Embryonic facial prominence (tissue), 1 donor: Measurements from ENCODE around the gene SNTG2.
"Not testable (repeated sequence)": the region's sequence is repeated elsewhere in the genome, so short reads cannot be mapped to it uniquely, and the experiment has no call there.

Experiments used
- DNase-seq: peaks from one replicate; pipeline ENCODE4 v3.0.0-alpha.2; 2016; ENCODE audit errors: extremely low spot score

Gene SNTG2

DNA sequence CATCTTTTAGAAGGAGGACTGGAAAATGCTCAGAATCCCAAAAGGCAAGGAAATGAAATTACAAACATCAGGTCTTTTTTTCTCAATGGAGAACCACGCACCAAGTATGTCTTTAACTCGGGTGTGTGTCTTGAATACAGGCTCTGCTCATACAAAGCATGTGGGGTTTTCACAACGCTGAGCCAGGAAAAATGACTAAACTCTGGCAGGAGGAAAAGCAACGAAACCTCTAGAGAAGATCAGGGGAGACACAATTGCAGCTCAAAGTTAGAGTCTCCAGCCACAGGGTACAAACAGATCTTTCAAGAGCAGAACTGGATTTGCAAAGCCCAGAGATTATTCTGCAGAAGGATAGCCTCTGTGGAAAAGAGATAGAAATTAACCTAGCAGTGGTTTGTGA, 419.8 kb downstream of the SNTG2 start:
- DNase-seq, result no peak

DNA sequence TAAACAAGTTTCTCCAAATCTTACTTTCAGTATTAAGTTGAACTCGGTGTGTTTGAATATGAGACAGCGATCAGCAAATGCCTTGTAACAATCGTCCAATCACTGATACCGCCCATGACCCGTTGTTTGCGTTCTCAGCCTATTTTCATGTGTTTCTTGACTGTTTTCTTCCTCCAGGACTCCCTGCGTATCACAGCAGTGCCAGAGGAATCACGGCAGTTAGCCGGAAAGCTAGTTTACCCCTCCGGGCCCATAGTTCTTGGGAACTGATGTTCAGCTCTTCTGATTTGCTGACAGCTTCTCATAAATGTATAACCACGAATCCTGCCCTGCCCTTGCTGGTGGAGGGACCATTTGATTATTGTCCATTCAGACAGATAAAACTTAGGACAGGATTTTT, 420.4 kb downstream of the SNTG2 start:
- no peak for DNase-seq

DNA sequence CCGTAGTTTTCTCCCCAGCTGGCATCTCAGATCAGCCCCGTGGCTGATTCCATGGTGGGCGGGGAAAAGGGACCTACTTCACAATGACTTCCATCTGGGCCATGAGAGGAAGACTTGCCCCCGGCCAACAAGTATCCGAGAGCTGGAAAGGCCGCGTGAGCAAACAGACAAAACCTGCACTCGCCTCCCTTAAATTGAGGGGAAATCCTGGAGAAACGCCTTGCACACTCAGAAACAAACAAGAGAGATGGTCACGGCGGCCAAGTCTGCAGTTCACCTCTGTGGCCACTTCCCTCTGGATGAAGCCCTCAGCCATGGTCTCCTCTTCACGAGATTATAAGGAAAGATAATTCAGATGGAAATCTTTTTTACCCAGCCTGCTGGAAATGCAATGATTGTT, 423.2 kb downstream of the SNTG2 start:
- DNase-seq, result no peak

DNA sequence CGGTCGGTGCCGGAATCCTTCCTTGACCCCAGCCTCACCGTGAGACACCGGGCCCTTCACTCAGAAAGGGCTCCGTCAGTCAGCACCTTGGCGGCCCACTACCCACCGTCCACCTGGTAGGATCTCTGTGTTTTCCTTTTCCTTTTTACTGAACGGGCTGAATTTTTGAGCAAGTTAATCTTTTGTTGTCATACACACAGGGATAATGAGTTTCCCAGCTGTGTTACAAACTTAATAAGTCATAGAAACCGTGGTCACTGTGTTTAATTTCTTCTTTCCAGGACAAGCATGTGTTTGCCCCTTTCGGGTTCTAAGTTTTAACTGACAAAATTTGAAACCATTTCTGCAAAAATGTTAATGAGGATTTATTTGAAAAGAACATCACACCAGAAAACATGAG, 423.6 kb downstream of the SNTG2 start:
- DNase-seq, result no peak

DNA sequence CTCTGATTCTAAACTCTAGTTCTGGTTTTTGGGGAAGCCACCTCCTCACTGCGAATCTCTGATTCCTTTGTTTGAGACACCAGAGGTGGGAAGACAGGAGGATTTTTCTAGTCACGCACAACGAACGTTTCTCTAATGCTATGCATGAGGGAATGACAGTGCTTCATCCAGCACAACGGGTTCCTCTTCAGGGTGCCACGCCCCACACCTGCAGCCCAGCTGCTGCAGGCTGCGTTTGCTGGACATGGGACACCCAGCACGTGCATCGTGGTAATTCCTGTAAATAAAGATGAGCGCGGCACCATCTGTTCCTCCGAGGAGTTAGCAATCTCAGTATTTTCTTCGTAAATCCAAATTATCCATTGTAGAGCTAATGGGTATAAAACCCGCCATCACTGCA, 425.1 kb downstream of the SNTG2 start:
- DNase-seq, result no peak

- no peak for DNase-seq
These were observed 426.8 kb downstream of the SNTG2 start for GRCh38 chr2:1377473-1377872.

DNA sequence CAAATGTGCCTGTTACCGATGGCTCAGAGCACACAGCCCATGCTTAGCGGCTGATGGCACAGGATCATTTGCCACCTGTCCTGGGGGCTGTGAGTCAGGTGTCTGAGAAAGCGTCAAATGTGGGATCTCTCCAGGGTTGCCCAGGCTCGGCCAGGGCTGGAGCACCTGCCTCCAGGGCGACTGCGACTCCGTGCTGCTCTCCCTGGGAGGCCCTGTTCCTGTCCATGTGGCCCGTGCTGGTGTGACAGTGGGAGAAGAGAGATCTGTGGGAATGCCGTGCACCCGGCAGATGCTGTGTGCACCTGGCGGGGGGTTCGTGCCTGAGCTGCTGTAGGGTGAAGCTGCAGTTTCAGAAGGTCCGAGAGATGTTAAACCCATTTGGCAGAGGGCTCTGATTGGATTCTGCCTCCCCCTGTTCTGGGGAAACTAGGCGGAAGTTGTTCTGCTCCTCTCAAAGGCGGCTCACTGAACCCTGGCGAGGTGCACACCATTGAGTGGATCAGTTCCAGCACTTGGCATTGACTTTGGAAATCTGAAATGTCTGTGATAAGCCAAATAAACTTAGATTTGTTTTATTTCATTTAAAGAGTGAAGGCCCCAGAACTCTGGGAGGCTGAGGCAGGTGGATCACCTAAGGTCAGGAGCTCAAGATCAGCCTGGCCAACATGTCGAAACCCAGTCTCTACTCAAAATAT, 428.0 kb downstream of the SNTG2 start:
- no peak for DNase-seq

- no peak for DNase-seq
These were observed 431.0 kb downstream of the SNTG2 start for GRCh38 chr2:1381644-1382043.

GRCh38 chr2:1387954-1388725, 437.5 kb downstream of the SNTG2 start:
- DNase-seq, result not testable (repeated sequence)

DNA sequence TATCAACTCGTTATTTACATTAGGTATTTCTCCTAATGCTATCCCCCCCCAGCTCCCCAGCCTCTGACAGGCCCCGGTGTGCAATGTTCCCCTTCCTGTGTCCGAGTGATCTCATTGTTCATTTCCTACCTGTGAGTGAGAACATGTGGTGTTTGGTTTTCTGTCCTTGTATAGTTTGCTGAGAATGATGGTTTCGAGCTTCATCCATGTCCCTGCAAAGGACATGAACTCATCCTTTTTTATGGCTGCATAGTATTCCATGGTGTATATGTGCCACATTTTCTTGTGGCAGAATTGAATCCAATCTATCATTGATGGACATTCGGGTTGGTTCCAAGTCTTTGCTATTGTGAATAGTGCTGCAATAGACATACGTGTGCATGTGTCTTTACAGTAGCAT, 439.5 kb downstream of the SNTG2 start:
- not testable (repeated sequence) for DNase-seq

DNA sequence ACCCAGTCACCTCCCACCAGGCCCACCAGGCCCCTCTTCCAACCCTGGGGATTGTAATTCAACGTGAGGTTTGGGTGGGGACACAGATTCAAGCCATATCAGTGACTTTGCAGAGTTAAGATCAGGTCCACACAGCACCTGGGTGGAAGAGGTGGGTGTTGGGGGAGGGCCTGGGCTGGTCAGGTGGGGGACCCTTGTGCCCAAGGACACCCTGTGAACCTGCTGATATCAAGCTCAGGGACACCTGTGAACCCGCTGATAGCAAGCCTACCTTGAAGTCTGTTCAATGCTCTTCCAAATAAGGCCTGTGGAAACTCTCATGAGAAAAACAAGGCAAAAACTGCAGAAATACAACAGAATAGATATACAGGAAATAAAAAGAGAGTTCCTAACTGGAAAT, 442.7 kb downstream of the SNTG2 start:
- no peak for DNase-seq

- DNase-seq, result no peak
These were observed 444.2 kb downstream of the SNTG2 start for GRCh38 chr2:1394709-1395408.

DNA sequence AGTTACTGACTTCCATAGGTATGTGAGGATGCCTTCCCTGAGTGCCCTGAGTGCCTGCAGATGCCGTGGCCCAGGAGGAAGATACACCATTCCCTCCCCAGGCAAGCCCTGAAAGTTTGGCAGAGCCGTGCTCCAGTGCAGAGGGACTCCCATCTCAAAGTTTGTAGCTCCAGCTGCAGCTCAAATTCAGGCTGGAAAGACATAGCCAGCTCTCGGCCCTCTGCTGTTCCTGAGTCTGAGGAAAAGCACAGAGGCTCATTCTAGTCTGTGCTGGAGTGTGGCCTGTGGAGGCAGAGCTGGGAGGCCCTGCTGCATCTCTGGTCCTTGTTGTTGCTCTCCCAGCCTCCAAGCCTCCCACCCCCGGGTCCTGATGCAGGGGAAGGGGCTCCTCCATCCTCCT, 446.7 kb downstream of the SNTG2 start:
- DNase-seq, result no peak

- no peak for DNase-seq
These were observed 447.5 kb downstream of the SNTG2 start for GRCh38 chr2:1398191-1398590.

DNA sequence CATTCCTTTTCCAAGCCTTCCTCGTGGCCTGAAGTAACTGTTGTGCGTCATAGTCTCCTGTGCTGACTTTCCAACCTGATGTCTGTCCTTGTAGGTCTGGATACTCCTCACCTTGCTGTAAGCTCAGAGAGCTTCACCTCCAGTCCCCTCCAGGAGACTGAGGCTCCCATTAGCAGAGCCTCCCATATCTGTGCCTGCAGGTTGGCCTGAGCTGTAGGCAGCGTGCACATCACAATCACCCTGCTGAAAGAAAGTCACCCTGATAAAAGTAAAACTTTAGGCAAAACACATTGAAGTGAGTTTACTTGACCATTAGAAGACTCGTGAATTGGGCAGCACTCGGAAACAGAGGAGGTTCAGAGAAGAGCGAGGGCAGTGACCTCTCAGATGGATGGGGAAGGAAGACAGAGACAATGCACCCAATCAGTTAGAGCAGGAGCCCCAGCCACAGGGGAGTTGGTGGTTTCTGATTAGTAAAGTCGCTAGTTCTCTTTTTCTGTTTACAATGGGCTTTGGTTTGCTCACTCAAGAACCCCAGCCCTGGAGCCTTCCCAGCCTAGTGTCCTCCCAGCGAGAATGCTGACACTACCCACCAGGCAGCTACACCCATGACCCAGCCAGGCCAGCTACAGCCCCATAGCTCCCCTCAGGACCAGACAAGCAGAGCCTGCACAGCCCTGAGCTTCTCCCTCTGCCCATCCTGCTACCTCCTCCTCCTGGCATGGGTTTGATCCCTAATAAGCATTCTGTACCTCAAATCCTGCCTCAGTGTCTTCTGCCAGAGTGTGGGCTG, 450.5 kb downstream of the SNTG2 start:
- no peak for DNase-seq

DNA sequence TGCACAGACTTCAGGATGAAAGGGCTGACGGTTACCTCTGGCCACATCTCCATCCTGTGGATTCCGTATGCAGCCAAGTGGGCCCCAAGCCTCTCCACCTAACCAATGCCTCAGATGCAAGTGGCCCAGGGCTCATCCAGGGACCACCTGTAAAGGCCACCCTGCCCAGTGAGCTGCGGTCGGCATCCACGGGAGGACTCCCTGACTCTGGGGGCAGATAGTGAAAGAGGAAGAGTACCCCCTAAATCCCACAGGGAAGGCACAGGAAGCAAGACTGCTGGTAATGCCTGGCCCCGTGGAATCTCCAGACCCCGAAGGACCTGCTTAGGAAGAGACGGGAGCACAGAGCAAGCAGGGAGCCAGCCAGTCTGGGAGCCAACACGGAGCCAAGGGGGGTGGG, 451.4 kb downstream of the SNTG2 start:
- no peak for DNase-seq

DNA sequence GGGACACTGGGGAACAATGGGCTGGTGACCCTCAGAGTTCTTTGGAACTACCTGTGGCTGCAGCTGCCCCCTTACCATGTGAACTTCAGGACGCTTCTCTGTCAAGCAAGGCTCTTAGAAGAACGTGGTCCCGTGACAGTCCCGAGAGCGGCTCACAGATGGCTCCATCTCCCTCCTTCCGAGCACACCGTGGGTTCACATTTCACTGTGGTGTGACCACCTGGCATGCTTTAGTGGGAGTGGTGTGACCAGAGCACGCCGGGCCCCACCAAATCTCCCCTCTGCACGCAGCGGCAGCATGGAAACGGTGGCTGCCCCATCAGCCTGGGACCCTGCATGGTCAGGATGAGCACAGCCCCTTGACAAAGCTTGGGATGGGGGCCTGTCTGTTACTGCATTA, 452.9 kb downstream of the SNTG2 start:
- no peak for DNase-seq

- no peak for DNase-seq
These were observed 454.5 kb downstream of the SNTG2 start for GRCh38 chr2:1405124-1405523.

DNA sequence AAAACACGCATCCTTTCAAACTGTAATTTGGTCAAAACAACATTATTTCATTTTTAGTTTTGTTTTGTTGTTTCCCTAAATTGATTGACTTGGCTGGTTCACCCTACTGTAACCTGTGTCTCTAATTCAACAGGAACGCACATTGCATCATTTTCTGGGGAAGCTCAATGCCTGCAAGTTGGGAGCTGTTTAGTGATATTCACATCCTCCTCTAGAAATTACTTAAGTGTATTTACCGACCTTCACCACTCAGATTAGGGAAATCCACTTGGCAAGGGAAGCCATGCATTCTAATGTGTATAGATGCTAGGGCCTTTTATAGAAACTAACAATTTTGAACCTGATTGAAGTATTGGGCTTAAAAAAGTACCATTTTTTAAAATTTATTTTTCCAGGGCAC, 455.3 kb downstream of the SNTG2 start:
- no peak for DNase-seq

DNA sequence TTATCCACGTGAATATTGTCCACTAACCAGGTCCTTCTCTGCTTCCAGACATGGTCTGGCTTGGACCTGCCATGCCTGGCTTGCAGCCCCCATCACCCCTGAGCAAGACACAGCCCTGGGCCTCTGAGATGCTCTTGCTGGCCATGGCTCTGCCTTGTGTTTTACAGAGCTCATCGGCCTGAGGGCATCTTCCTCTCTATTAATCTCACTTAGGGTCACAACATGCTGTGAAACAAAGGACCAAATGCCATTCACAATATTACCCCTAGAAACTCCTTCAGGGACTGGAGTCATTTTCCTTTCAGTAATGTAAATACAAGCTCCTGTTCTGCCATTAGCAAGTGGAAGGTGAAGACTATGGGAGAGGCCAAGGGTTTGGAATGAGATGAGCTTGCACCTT, 455.8 kb downstream of the SNTG2 start:
- no peak for DNase-seq

DNA sequence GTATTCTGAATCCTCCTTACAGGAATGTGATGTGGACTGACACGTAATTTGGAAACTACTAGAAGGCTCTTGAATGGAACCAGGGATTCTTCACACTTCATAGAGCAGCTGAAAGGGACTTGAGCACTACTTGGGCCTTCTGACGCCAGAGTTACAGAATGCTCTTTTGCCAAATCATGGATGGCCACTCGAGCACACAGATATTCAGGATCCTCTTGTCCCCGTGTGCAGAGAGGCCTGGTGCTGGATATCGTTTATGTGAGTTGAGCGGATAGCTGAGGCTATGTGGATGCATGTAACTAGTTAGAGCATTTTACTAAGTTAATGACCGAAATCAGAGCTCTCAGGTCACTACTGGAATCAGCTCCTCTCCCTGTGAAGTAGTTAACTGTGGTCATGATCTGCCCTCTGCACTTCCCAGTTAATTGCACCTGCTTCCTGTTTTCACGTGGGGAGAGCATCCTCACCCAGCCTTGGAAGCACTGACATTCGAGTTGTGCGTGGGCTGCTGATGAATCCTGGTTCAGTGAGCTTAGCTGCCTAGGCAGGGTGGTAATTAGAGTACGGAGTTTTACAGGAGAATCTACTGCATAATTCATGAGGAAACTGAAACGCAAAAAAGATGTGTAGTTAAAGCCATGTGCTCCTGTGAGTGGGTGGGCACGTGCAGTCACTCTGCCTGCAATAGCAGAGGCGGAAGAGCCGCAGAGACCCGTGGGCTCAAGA, 457.5 kb downstream of the SNTG2 start:
- no peak for DNase-seq
